ENCODE results near the gene EPHA6.
"Not testable (repeated sequence)": the region's sequence is repeated elsewhere in the genome, so short reads cannot be mapped to it uniquely, and the experiment has no call there.

Gene EPHA6

DNA sequence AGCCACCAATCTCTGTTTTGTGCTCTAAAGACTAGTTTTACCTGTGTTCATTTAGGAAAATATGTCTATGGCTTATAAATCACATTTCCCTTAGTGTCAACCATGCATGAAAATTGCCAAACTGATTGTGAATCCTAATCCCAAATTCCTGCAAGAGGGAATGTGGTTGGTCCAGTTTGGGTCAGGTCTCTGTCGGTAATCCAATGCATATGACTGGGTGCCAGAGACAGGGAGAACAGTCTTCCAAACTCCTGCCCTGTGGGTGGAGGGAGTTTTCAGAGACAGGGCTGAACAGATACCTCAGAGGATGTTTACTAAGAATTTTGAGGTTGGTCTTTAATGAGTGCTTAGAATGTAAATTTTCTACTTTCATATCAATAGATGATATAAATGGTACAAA is 649.6 kb downstream of the EPHA6 start:
- DNase-seq (ENCODE audit: low read depth) = no peak

DNA sequence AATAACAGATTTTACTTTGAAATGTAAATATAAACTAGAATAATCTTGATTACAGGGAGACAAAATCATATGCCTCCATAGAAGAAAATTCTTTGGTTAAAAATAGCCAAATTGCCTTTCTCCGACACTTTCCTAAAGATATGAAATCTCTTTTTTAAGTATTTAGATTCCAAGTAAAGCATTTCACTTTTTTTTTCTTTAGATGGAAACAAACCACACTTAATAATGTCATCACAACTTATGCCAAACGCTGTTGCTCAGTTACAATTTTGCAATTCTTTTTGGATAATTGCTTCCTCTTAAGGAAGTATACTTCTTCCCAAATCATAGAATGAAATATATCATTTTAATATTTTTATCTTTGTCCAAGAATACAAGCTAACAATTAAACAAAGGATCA is 656.1 kb downstream of the EPHA6 start:
- no peak for DNase-seq (ENCODE audit: low read depth)

DNA sequence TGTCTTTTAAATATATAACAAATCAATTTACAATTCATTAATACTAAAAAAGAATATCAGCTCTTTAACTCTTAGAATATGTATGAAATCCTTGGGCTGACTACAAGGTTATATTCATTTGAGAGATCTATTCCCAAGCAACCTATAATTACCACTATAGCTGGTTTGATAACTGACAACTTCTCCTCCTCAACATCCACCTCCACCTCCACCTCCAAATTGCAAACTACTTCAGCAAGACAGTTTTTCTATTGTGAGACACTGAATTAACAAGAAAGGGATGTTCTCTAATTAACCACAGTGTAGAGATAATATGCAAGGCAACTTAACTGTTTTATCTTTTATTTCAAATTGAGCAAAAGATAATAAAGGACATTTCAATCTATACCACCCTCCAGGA is 665.3 kb downstream of the EPHA6 start:
- DNase-seq (ENCODE audit: low read depth) = no peak

DNA sequence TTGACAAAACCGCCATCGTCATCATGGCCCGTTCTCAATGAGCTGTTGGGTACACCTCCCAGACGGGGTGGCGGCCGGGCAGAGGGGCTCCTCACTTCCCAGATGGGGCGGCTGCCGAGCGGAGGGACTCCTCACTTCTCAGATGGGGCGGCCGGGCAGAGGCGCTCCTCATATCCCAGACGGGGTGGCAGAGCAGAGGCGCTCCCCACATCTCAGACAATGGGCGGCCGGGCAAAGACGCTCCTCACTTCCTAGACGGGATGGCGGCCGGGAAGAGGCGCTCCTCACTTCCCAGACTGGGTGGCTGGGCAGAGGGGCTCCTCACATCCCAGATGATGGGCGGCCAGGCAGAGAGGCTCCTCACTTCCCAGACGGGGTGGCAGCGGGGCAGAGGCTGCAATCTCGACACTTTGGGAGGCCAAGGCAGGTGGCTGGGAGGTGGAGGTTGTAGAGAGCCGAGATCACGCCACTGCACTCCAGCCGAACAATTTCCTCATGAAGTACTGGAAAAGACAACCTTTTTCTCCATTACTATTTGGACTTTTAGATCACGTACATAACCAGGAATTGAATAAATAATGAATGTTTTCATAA is 666.4 kb downstream of the EPHA6 start:
- not testable (repeated sequence) for DNase-seq (ENCODE audit: low read depth)

DNA sequence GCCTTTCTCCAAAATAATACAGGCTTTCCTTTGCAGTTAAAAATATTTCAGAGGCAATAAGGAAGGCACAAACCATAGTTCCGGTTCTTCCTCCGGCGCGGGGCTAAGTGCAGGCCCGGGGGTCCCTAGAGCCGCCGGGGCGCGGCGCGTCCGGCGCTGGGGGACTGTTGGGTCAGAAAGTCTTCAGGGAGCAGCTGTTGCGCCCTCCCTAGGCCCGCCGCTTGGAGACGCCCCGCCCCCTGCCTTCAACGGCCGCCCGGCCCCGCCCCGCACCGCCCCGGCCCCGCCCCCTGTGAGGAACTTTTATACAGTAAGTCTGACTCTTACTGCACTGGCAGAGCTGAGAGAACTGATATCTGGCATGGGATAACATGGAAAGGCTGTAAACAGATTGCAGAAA is 667.0 kb downstream of the EPHA6 start:
- no peak for DNase-seq (ENCODE audit: low read depth)

DNA sequence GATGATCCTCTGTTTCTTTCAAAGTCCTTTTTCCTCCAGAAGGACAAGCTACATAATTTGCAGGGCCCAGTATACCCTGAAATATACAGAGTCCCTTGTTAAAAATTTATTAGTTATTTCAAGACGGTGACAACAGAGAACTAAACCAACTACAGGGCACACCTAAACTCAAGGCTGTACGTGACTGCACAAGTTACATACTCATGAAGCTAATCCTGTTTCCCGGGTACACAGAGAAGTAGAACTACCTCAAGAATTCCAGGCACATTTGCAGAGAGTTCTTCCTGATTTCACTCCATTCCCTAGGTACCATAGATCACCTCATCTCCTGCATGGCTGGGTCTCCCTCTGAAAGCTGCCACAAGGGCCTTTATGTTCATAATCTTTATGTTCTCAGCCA is 670.8 kb downstream of the EPHA6 start:
- DNase-seq (ENCODE audit: low read depth) = no peak

DNA sequence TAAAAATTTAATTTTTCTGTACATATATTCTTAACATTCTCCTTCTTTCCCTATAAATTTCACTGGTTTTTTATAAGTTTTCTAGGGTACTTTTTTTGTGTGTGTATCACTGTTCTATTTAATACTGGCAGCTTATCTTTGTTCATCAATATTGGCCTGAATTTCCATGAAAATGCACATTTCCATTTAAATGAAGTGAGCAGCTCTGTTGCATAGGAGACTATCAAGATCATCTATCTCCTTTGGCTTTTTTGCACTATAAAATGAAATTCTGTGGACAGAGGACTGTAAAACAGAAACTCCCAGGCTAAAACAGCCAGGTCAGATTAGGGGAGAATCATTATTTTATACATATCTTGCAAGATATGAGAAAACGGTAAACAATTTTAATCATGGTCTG is 673.2 kb downstream of the EPHA6 start:
- no peak for DNase-seq (ENCODE audit: low read depth)

DNA sequence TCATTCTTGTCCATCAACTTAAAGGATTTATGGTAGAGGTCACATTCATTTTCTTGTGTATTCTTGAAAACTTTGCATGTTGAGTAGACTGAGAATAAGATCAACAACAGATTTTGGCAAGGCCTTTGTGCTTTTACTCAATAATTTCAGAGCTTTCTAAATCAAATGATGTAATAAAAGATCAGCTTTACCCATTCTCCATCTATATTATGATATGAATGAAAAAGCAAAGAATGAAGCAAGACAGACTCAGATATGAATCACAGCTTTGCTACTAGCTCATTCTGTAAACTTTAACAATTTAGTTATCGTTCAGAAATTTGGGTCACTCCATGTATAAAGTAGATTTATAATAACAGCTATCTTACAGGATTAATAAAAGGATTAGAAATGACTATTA is 674.3 kb downstream of the EPHA6 start:
- no peak for DNase-seq (ENCODE audit: low read depth)

DNA sequence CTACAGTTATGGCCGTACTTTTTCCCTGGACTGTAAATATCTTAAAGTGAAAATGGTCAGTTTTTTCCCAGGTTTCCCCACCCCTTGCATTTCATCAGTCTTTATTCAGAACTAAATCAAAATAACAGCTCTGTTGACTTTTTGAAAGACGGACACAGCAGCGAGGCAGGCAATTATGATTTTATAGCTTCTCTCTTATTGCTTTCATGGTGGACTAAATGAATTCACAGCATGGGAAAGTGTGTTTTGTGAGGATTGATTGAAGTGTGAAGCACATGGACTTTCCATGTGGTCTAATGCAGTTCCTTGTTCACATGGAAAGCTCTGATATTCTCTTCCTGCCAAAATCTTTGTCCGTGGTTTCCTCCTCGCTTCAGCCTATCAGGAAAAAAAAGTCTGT is 681.5 kb downstream of the EPHA6 start:
- no peak for DNase-seq (ENCODE audit: low read depth)

DNA sequence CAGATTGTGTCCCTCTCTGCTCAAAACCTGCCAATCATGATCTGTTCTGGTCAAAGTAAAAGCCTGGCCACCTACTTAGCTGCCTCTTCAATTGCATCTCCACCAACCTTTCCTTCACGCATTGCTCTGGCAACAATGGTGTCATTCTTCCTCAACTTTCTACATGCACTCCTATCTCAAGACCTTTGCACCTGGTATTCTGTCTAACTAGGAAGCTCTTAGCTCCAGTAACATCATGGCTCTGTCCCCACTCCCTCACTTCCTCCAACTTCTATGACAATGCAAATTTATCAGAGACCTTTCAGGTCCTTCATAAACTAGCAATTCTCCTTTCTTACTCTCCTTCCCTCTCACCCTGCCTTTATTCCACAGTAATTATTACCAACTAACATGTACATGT is 682.7 kb downstream of the EPHA6 start:
- DNase-seq (ENCODE audit: low read depth) = no peak

DNA sequence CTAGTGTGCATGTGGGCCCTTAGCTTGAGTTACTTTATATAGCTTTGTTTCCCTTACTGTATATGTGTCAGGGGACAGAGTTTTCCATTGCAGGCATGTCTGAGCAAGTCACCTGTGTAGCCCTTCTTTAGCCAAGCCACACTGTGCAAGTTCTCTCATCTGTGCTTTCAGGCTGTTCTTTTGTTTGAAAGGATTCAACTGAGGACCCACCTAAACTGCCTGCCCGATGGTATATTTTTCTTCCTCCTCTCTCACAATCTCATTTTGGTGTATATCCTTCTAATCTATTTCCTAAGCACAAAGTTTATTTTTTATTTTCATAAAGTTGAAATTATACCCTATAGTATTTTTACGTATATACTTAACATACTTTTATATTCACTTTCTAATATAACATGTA is 690.1 kb downstream of the EPHA6 start:
- no peak for DNase-seq (ENCODE audit: low read depth)

DNA sequence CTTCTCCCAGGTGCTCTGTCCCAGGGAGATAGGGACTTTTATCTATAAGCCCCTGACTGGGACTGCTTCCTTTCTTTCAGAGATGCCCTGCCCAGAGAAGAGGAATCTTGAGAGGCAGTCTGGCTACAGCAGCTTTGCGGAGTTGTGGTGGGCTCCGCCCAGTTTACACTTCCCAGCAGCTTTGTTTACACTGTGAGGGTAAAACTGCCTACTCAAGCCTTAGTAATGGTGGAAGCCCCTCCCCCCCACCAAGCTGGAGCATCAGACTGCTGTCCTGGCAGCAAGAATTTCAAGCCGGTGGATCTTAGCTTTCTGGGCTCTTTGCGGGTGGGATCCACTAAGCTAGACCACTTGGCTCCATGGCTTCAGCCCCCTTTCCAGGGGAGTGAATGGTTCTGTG is 696.4 kb downstream of the EPHA6 start:
- no peak for DNase-seq (ENCODE audit: low read depth)

DNA sequence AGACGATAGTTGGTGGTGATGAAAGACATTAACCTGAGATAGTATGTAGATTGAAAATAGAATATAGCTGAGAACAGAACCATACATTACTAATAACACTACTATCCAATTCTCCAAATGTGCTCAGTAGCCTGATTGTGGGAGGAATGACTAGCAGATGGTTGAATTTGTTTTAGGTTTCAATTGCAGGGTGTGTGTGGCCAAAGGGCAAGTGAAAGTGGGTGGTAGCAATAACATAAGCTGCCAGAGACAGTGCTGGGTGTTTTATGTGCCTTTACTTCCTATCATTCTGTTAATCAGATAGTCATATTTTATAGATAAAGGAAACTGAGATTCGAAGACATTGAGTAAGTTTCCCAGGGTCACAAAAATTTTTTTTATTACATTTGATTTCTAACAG is 700.7 kb downstream of the EPHA6 start:
- no peak for DNase-seq (ENCODE audit: low read depth)

DNA sequence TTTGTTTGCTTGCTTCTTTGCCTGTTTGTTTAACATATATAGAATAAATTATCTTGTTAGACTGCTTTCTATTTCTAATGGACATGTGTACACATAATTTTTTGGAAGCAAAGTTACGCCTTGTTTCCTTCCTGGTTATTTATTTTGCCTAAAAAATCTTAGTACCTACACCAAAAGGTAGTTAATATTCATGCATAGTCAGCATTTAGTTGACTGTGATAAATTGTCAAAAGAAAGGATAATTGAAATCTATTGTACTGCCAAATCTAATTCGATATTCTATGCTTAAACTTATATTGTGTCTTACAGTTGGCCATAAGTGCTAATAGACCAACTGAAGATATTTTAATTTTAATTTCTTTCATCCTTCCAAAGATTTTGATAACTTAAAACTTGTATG is 716.3 kb downstream of the EPHA6 start:
- no peak for DNase-seq (ENCODE audit: low read depth)

DNA sequence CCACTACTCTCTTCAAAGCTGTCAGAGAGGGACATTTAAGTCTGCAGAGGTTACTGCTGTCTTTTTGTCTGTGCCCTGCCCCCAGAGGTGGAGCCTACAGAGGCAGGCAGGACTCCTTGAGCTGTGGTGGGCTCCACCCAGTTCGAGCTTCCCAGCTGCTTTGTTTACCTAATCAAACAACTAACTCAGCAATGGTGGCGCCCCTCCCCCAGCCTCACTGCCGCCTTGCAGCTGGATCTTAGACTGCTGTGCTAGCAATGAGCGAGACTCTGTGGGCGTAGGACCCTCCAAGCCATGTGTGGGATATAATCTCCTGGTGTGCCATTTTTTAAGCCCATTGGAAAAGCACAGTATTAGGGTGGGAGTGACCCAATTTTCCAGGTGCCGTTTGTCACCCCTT is 733.2 kb downstream of the EPHA6 start:
- not testable (repeated sequence) for DNase-seq (ENCODE audit: low read depth)

DNA sequence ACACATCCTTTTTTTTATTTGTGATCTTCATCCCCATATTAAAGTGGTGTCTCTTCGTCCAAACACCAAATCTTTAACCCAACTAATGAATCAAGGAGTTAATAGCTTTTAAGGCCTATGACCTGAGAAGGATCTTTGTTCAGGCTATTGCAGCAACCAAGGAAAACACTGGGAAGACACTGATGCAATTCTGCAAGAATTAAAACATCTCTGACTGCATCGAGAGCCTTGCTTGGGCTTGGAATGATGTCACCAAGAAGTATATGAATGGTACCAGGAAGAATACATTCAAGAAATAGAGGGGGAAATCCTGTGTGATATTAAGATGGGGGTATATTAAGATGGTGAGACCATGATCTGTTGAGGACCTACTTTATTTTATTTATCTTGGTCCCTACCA is 736.0 kb downstream of the EPHA6 start:
- DNase-seq (ENCODE audit: low read depth) = no peak

DNA sequence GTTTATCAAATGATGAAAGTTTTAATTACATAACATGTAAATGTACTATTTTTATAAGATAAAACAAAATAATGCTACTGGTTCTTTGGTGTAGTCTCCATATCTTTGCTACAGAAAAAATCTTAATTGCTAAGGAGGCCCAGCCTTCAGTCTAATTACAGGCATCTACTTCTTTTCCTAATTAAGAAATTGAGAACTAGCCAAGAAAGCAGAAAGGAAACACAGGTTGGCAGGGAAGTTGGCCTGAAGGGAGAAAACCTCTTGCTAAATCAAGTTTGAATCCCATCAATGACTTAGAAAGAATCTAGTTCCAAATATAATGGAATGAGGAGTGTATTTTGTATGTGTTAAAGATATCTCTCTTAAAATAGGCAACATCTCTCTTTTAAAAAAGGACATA is 737.8 kb downstream of the EPHA6 start:
- no peak for DNase-seq (ENCODE audit: low read depth)

DNA sequence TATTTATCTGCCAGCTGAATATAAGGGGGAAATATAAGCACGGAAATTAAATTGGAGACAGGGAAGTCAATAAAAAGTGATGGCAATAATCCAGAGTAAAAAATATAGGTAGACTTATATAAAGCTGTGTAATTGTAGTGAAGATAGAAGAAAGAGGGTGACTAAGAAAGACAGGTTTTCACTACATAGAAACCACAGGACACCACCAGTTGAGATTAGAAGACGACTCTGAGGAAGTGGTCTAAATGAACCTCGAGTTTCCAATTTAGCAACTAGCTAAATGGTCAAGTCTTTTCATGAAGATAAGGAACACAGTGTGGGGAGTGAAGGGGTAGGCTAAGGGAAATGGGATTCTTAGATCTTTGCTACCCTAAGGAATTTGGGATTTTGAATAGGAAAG is 761.3 kb downstream of the EPHA6 start:
- DNase-seq (ENCODE audit: low read depth) = no peak

DNA sequence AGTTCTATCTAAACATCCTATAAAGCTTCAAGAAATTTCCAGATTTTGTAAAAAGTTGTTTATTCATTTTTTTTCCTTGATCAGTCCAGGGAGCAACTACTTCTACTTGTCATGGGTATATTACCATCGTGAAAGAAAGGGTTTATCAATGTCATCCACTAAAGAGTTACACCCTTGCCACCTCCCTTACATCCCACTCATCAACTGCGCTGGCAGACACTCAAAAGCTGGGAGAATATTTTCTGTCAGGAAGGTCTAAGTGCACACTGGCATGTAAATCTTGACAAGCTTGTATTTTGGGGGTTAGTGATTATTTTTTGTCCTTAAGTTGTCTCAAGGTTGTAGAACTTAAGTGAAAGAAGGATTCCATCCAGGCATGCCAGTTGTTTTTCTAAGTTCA is 761.8 kb downstream of the EPHA6 start:
- no peak for DNase-seq (ENCODE audit: low read depth)

DNA sequence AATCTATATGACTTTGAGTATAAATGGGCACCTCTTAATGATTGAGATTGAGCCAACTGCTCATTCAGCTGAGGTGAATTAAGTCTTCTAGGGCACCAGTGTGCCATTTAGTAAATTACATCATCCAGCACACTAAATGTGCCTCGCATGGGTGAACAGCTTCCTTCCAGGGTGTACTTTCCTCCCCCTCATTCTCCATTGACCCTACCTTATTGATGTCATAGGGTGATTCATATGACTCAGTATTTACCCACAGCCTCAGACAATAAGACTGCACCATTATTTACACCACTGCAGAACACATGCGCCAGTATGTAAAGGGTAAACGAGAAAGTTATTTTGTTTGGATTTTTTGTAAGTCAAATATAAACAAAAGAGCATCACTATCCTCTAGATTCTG is 765.0 kb downstream of the EPHA6 start:
- DNase-seq (ENCODE audit: low read depth) = no peak

DNA sequence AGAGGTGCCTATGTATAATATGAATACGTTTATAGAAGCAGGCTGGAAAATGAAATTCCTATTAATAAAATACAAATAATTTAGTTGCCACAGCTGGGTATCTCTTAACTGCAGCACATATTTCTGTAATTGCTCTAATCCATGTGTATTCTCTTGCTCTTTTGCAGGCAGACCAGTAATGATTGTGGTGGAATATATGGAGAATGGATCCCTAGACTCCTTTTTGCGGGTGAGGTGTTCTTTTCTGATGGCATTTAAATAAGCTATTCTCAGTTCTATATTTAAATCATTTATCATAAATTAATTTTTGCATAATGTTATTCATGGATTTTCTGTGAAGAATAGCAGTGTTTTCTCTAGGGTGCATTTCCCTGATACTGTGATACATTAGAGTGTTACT is 796.2 kb downstream of the EPHA6 start:
- DNase-seq (ENCODE audit: low read depth) = no peak

DNA sequence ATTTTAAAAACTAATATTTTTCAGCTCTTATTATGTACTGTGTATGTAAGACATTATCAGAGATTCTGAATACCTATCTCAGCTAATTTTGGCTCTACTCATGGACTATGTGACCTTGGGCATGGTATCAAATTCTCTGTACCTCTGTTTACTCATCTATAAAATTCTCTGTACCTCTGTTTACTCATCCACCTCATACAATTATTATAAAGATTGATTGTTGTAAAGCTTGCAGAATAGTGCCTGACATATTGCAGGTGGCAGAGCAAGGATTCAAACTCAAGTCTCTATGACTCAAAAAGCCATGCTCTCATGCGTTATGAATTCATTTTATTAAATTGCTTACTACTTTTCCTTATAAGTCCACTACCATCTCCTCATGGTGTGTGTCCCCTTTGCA is 798.2 kb downstream of the EPHA6 start:
- no peak for DNase-seq (ENCODE audit: low read depth)

DNA sequence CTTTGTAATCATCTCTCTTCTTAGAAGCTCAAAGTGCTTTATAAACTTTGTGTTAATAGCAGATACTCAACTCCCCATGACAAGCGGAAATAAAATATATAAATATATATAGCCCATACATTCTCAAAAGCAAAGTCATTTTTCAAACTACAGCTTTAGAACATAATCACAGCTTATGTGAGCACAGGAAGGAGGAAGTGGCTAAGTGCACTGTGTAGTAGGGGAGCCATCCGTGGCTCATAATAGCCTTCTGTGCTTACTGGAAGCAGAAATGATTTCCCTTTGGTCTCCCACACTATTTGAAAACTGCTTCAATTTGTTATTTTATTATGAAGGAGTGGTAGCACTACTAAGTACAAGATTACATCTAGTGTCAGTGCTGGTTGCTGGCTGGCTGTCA is 798.7 kb downstream of the EPHA6 start:
- DNase-seq (ENCODE audit: low read depth) = no peak

DNA sequence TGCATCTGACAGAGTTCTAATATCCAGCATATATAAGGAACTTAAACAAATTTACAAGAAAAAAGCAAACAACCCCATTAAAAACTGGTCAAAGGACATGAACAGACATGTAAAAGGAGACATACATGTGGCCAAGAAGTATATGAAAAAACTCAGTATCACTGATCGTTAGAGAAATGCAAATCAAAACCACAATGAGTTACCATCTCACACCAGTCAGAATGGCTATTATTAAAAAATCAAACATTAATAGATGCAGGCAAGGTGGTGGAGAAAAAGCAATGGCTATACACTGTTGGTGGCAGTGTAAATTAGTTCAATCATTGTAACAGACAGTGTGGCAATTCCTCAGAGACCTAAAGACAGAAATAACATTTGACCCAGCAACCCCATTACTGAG is 806.1 kb downstream of the EPHA6 start:
- not testable (repeated sequence) for DNase-seq (ENCODE audit: low read depth)

DNA sequence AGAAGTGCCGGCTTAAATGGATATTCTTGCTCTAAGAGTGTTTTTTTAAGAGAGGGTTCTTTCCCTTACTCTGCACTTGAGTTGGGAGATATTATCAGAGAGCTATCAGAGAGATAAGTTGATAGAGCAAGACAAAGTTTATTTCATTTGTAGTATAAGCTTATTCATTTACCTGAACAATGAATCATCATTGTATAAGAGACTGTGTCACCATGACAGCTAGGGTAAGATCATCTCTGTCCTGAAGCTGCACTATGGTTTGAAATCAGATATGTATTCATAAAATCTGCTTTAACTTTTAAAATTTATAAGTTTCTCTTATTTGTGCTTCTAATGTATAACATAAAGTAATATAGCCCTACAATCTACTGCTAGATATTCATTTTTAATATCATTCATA is 822.1 kb downstream of the EPHA6 start:
- no peak for DNase-seq (ENCODE audit: low read depth)
